Right lobe of liver (tissue), 6 donors: ENCODE measurements around the gene CTTN. TPM values are rescaled to one million over a fixed set of nuclear protein-coding genes. Genes with fewer than 3 reads are reported as not detected.

ENCODE experiments used
- ATAC-seq, 4 donors: fragments of 200-7000 bp; cut with Tn5 transposase; one replicate each; pipeline ENCODE4 v1.9.1; 2020; ENCODE audit warnings: mild to moderate bottlenecking in 4 of 4, moderate library complexity in 4 of 4
- DNase-seq, 3 donors: peaks; one replicate each; pipeline ENCODE4 v3.0.0-alpha.2; 2020
- H3K27ac ChIP-seq, 3 donors: fragments of 200-600 bp; one replicate each; pipeline ENCODE4 v1.8.0; 2022
- H3K27me3 ChIP-seq, 2 donors: fragments of 200-600 bp; one replicate each; pipeline ENCODE4 v1.8.0; 2022
- H3K36me3 ChIP-seq, 4 donors: fragments of 200-600 bp; sonication (generic) in 1 of 4; one replicate each; pipeline versions ENCODE4 v1.5.1 to v1.8.0; 2017 to 2022; ENCODE audit warnings: control low read depth in 1 of 4
- H3K4me1 ChIP-seq, 4 donors: fragments of 200-600 bp; sonication (generic) in 1 of 4; one replicate each; pipeline versions ENCODE4 v1.5.1 to v1.8.0; 2017 to 2022; ENCODE audit warnings: control low read depth in 1 of 4
- H3K4me3 ChIP-seq, 3 donors: fragments of 200-600 bp; one replicate each; pipeline ENCODE4 v1.8.0; 2022
- H3K9me3 ChIP-seq, 4 donors: fragments of 200-600 bp; sonication (generic) in 1 of 4; one replicate each; pipeline versions ENCODE4 v1.5.1 to v1.8.0; 2017 to 2022; ENCODE audit warnings: control low read depth in 1 of 4
- POLR2A ChIP-seq: fragments of 450-650 bp; IDR thresholded peaks from one replicate; pipeline ENCODE4 v1.6.1; 2017; ENCODE audit warnings: antibody characterized with exemption, mild to moderate bottlenecking
- WGBS: methylation state at CpG from one replicate; pipeline ENCODE4 v1.1.6; 2018; ENCODE audit warnings: low coverage, low lambda C conversion rate; ENCODE audit not compliant: insufficient coverage; ENCODE audit errors: missing lambda C conversion rate; 5-methylcytosine and 5-hydroxymethylcytosine counted together
- intact Hi-C, 2 donors: fragments of 100-400 bp; cut with DNase I; formaldehyde crosslinking; loops; one replicate each; pipeline versions ENCODE4 v1.11.2 to v1.14.1; 2022
- total RNA-seq, 6 experiments: library from RNA; depleted of rRNA in 2 of 6; stranded (reverse); fragments of >200 nt in 2 of 6; fragmentation: NEBNext Ultra II Directional in 3 of 6; extraction: Animal tissue kit (Norgen Biotek cat#: 25700) in 3 of 6; gene quantifications; one replicate each; pipeline versions ENCODE4 v1.1.0 to v1.2.4, GENCODE V29; 2016 to 2023
- TF ChIP-seq, protein P1 (sequence below), 4 donors: fragments of 200-600 bp in 3 of 4; fragments of 450-650 bp in 1 of 4; IDR thresholded peaks; one replicate each; pipeline versions ENCODE4 v1.5.1 to v1.8.0; 2016 to 2022; ENCODE audit warnings: antibody characterized with exemption in 4 of 4, mild to moderate bottlenecking in 2 of 4
- donor health status: DM: no; HTN: yes; CAD: no.
- donor health status: DM: no; HTN: no; CAD: no.
- donor health status: DM: no; HTN: no; CAD: no.
- donor health status: DM: no; HTN: yes; CAD: no.
- donor health status: DM: no; HTN: yes; CAD: no.

Gene CTTN
- total RNA-seq, 6 experiments from 2014 or later = 63.6 to 90.8 (median 78.5) TPM

DNA sequence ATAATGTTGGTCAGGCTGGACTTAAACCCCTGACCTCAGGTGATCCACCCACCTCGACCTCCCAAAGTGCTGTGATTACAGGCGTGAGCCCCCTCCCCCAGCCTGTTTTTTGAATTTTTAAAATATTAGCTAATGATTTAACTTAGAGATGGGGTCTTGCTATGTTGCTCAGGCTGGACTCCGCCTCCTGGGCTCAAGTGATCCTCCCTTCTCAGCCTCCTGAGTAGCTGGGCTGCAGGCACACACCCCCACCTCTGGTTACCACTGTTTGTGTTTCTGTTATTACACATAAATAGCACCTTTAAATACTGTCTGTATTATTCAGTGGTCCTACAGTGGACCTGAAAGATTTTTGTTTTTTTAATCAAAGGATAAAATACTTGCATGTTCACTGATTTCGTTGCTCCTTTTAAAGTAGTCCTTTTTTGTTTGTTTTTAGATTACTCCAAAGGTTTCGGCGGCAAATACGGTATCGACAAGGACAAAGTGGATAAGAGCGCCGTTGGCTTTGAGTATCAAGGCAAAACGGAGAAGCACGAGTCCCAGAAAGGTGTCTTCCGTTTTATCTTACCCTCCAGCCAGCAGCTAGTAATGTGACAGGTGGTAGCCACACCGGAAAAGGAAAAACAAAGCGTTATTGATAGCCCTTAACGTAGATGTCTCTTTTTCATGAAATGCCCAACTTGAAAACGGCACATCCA is 21.1 kb downstream of the CTTN start:
- DNase-seq (no peak), ATAC-seq (no peak)
- no peak overlapping the region for H3K4me3 ChIP-seq
- no peaks in the 10 kb centered on the region for H3K9me3 ChIP-seq
- TF ChIP-seq POLR2A = no peak
- TF ChIP-seq, protein P1, sequence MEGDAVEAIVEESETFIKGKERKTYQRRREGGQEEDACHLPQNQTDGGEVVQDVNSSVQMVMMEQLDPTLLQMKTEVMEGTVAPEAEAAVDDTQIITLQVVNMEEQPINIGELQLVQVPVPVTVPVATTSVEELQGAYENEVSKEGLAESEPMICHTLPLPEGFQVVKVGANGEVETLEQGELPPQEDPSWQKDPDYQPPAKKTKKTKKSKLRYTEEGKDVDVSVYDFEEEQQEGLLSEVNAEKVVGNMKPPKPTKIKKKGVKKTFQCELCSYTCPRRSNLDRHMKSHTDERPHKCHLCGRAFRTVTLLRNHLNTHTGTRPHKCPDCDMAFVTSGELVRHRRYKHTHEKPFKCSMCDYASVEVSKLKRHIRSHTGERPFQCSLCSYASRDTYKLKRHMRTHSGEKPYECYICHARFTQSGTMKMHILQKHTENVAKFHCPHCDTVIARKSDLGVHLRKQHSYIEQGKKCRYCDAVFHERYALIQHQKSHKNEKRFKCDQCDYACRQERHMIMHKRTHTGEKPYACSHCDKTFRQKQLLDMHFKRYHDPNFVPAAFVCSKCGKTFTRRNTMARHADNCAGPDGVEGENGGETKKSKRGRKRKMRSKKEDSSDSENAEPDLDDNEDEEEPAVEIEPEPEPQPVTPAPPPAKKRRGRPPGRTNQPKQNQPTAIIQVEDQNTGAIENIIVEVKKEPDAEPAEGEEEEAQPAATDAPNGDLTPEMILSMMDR (IDR thresholded peaks at IDR 0.05) = no peak
- 88% methylated on average over 17 of the region's 17 CpGs for WGBS
- H3K4me1 ChIP-seq = no peaks in the 10 kb centered on the region
- intact Hi-C loops = no loop called here
- no peak overlapping the region for H3K27ac ChIP-seq
- H3K36me3 ChIP-seq = peaks cover 0 to 84% (median 18%) of the 10 kb centered on the region in 4 donors
- H3K27me3 ChIP-seq = no peaks in the 10 kb centered on the region

DNA sequence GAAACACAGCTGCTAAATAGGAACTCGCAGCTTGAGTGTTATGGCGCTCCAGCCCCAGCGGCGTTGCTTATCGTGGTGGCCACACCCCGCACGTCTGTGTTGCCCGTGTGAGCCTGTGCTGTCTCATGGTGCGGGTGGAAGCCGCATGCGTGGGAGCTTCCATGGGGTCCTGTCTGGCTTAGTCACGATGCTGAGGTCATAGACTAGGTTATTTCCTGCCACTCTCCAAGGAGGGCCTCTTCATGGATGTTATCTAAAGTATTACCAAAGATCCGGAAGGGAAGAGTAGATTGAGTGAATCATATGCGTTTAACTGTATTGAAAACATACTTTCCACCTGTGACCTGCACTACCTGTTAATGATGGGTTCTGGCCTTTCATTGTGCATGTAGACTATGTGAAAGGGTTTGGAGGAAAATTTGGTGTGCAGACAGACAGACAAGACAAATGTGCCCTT is 21.7 kb downstream of the CTTN start:
- ATAC-seq (peak in 1 of 4 donors; percentile 14), DNase-seq (no peak)
- H3K36me3 ChIP-seq = peaks cover 0 to 78% (median 18%) of the 10 kb centered on the region in 4 donors
- H3K4me3 ChIP-seq = no peak overlapping the region
- 72% methylated on average over 3 of the region's 14 CpGs for WGBS
- no peak overlapping the region for H3K27ac ChIP-seq
- TF ChIP-seq POLR2A = no peak
- TF ChIP-seq, protein P1 (IDR thresholded peaks at IDR 0.05) = no peak
- intact Hi-C loops = no loop called here
- H3K27me3 ChIP-seq = no peaks in the 10 kb centered on the region
- no peaks in the 10 kb centered on the region for H3K4me1 ChIP-seq
- no peaks in the 10 kb centered on the region for H3K9me3 ChIP-seq

DNA sequence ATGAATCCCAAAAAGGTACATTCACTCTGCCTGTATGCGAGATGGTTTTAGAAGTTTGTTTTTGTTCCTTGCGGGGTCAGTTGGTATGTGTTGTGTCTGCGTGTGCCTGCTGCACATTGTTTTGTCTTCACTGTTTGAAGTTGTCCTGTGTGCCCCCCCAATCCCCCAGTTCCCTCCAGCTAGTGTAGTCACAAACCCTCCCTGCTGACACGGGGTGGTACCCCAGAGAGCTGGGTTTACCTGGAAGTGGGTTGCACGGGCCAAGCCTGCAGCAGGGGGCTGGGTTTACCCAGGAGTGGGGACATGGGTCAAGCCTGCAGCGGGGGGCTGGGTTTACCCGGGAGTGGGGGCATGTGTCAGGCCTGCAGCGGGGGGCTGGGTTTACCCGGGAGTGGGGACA is 22.2 kb downstream of the CTTN start:
- no peaks in the 10 kb centered on the region for H3K9me3 ChIP-seq
- peaks cover 0 to 78% (median 18%) of the 10 kb centered on the region in 4 donors for H3K36me3 ChIP-seq
- H3K27ac ChIP-seq = no peak overlapping the region
- TF ChIP-seq, protein P1 (IDR thresholded peaks at IDR 0.05) = no peak
- no peak for TF ChIP-seq POLR2A
- 86% methylated on average over 4 of the region's 9 CpGs for WGBS
- H3K4me3 ChIP-seq = no peak overlapping the region
- no peaks in the 10 kb centered on the region for H3K27me3 ChIP-seq
- DNase-seq (no peak), ATAC-seq (no peak)
- H3K4me1 ChIP-seq = no peaks in the 10 kb centered on the region
- intact Hi-C loops = no loop called here

DNA sequence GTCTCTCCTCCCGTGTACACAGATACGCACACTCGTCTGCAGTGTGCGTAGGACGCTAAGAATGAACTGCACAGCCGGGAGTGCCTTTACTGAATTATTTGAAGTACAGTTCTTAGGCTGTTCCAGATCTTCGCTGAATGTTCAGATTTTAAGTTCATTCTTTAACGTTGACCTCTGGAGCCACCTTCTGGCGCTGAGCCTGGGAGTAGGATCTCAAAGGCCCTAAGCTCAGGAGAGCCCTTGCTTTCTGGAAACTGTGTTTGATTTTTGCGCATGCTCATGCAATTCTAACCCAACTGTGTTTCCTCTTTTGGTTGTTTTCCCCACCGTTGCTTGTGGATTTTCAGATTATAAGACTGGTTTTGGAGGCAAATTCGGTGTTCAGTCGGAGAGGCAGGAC is 22.8 kb downstream of the CTTN start:
- WGBS = 69% methylated on average over 13 of the region's 13 CpGs
- Histone ChIP-seq H3K9me3 (no peaks in the 10 kb centered on the region), H3K27ac (no peak overlapping the region), H3K4me3 (no peak overlapping the region), H3K4me1 (no peaks in the 10 kb centered on the region), H3K27me3 (no peaks in the 10 kb centered on the region), H3K36me3 (peaks cover 0 to 76% (median 18%) of the 10 kb centered on the region in 4 donors)
- intact Hi-C loops = no loop called here
- DNase-seq = no peak
- no peak for TF ChIP-seq POLR2A
- TF ChIP-seq, protein P1 (IDR thresholded peaks at IDR 0.05) = no peak
- no peak for ATAC-seq
